PC-9 (cell line): ENCODE results near the gene LCE3A.

ENCODE experiments used
- EZH2 ChIP-seq: fragments of 200-600 bp; sonication (generic); IDR thresholded peaks from 2 replicates; pipeline ENCODE4 v1.8.0; 2017; ENCODE audit warnings: antibody characterized with exemption, low read depth
- TF ChIP-seq, protein P1 (sequence below): fragments of 200-600 bp; sonication (generic); conservative IDR thresholded peaks from 2 replicates; pipeline ENCODE4 v1.6.1; 2017; ENCODE audit warnings: mixed run types, antibody characterized with exemption, mild to moderate bottlenecking, moderate library complexity

DNA sequence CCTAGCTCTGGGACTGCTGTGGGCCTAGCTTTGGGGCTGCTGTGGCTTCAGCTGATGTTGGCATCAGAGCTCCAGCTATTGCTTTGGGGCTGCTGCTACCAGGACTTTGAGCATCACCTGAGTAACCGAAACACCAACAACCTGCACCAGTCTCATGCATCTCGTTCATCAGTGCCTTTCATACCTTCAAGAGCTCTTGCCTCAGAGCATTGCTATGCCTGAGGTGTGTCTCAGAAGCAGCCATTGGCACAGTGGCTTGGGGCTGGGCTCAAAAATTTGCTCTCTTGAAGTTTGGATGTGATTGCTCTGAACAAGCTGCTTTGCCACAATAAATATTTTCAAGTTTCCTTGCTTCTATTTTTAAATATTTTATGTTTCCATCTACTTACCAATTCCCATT, 33.6 kb upstream of the LCE3A start:
- no peak for TF ChIP-seq EZH2
- TF ChIP-seq, protein P1, sequence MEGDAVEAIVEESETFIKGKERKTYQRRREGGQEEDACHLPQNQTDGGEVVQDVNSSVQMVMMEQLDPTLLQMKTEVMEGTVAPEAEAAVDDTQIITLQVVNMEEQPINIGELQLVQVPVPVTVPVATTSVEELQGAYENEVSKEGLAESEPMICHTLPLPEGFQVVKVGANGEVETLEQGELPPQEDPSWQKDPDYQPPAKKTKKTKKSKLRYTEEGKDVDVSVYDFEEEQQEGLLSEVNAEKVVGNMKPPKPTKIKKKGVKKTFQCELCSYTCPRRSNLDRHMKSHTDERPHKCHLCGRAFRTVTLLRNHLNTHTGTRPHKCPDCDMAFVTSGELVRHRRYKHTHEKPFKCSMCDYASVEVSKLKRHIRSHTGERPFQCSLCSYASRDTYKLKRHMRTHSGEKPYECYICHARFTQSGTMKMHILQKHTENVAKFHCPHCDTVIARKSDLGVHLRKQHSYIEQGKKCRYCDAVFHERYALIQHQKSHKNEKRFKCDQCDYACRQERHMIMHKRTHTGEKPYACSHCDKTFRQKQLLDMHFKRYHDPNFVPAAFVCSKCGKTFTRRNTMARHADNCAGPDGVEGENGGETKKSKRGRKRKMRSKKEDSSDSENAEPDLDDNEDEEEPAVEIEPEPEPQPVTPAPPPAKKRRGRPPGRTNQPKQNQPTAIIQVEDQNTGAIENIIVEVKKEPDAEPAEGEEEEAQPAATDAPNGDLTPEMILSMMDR: no peak
